Fibroblast of skin of back (primary cell): ENCODE measurements around the gene RNF223.
"Not testable (repeated sequence)": the region's sequence is repeated elsewhere in the genome, so short reads cannot be mapped to it uniquely, and the experiment has no call there.

Source experiments
- DNase-seq: peaks from one replicate; pipeline ENCODE4 v3.0.0-alpha.2; 2013

The RNF223 gene

DNA sequence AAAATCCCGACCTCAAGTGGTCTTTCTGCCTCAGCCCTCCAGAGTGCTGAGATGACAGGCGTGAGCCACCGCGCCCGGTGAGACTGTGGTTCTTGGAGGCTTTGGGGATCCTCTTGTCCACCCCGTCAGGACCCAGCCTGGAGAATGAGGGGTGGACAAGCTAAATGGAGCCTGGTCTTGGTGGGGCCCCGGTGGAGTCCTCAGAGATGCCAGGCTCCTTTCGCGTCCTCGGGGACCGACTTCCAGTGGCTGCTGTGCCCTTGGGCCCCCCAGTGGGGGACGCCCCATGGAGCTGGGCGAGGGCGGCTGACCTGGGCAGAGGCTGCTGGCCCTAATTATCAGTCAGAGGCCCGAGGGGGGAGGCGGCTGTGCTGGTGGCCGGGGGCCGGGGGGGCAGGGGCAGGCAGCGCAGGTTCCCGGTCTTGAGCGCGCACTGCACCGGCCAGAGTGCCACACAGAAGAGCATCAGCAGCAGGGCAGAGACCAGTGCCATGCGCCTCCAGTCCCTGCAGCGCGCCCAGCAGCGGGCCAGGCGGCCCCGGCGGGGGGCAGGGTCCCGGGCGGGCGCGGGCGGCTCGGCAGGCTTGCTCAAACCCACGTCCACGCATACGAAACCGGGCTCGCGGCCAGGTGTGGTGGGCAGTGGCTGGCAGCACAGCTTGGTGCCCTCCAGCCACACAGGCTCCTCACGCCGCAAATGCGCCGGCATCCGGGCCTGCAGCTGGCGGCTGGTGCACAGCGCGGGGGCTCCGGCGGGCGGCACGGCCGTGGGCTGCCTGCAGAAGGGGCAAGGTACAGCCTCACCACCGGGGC is 2.4 kb downstream of the RNF223 start:
- no peak for DNase-seq

DNA sequence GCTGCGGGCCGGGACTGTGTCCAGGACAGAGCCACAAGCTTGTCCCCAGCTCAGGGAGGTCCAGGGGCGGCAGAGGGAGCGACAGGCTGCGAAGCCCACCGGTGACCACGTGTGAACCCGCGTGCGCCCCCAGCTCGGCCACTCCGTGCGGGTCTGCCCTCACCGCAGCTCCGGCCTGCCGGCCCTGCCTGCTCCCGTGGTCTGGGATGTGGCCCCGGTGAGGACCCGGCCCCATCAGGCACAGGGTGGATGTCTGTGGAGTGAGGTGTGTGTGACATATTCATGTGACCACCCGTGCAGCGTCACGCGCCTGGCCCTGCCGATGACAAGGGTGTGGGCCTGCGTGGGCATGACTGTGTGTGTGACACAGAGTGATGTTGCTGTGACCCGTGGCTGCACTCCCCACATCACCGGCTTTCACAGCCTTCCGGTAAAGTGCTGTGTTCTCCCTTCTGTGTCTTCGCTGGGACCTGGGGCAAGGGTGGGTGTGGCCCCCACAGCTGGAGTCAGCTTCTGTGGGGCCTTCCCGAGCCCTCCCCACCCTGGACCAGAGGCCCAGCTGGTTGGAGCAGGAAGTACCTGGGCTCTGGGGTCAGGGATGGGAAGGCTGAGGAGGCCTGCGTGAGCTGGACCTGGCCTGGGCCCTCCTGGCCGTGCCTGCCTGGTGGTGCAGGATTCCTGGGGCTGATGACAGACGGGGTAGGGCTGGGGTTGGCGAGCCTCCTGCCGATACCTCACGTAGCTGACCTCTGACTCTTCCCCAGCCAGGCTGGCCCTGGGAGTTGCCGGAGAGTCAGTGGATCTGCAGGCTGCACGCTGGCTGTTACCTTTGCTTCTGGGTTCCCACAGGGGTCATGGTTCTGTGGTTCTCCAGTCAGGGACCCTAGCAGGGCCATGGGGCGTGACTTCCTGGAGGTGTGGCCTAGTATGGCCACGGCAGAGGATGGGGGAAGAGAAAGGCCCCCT is 4.1 kb downstream of the RNF223 start:
- DNase-seq: no peak

DNA sequence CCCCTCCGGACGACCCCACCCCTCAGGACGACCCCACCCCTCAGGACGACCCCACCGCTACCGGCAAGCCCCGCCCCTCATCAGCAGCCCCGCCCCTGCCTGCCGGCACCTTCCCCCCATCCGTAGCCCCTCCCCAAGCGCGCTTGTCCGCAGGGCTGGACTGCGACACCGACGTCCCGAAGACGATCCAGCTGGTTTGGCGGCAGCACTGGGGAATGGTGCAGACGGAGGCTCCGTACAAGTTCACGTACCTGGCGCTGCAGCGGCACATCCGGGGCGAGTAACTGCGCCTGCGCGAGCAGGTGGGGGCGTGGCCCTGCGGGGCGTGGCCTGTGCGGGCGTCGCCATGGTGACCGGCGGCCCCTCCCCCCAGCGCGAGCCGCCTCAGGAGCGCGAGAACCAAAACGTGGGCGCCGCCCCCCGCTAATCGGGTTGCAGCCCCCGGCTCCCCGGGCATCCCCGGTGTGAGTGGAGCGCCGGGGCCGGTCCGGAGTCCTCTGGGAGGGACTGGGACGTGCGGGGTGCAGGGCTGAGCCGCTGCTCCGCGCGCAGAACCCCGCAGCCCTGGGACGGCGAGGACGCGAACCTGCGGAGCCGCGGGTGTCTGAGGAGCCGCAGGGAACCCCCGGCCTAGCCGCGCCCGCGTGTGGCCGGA is 4.9 kb downstream of the RNF223 start:
- DNase-seq: peak; percentile 33

DNA sequence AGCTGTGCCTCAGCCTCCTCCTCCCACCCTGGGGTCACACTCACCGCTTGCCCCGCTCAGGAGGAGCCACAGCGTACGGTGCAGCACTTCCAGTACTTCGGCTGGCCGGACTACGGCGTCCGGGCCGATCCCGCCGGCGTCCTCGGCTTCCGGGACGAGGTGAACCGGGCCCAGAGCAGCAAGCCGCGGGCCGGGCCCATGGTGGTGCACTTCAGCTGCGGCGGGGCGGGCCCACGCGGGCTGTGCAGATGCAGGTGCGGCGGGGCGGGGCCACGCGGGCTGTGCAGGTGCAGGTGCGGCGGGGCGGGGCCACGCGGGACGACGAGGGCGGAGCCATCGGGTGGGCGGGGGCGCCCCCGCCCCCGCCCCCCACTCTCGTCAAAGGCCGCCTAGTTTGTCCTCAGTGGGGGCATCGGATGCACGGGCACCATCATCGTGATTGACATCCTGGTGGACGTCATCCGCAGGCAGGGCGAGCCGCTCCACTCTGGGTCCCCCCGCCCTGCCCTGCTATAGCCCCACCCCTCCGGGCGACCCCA is 5.5 kb downstream of the RNF223 start:
- no peak for DNase-seq

DNA sequence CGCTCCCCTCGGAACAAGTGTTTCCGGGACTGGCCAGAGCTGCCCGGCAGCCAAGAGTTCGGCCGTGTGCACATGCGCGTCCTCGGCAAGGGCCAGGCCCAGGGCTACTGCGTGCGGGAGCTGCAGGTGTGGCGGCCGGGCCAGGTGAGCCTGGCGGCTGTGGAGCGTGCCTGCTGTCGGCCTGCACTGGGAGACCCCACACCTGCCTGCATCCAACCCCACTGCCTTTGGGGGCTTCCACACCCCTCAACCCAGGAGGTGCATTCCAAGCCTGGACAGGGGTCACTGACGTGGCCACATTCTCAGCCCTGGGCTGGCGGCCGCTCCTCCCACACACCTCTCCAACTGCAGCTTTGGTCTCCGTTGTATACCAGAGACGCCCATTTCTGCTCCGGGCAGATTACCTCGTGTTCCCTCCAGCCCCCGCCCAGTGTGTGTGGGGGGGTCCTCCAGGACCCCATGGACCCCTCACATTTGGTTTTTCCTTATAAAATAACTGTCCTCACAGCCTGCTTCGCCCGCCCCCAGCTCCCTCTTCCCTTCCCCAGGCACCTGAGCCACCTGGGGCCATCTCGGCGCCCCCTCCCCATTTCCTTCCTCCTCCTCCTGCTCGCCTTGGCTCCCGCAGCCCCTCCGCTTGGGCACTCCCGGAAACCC is 6.1 kb downstream of the RNF223 start:
- DNase-seq: no peak

DNA sequence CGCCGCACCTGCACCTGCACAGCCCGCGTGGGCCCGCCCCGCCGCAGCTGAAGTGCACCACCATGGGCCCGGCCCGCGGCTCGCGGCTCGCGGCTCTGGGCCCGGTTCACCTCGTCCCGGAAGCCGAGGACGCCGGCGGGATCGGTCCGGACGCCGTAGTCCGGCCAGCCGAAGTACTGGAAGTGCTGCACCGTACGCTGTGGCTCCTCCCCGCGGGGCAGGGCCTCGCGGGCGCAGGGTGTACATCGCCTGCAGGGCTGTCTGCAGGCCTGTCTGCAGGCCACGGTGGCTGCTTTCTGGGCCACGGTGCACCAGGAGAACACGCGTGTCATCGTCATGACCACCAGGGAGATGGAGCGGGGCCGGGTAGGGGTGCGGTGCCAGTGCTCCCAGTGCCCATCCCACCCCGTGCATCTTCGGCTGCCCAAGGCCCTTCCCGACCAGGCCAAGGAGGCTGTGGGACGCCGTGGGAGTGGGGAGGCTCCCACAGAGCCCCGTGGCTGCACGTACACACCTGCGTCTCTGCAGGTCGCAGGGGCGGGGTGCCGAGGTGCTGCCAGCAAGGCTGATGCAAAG is 6.7 kb downstream of the RNF223 start:
- DNase-seq: no peak

DNA sequence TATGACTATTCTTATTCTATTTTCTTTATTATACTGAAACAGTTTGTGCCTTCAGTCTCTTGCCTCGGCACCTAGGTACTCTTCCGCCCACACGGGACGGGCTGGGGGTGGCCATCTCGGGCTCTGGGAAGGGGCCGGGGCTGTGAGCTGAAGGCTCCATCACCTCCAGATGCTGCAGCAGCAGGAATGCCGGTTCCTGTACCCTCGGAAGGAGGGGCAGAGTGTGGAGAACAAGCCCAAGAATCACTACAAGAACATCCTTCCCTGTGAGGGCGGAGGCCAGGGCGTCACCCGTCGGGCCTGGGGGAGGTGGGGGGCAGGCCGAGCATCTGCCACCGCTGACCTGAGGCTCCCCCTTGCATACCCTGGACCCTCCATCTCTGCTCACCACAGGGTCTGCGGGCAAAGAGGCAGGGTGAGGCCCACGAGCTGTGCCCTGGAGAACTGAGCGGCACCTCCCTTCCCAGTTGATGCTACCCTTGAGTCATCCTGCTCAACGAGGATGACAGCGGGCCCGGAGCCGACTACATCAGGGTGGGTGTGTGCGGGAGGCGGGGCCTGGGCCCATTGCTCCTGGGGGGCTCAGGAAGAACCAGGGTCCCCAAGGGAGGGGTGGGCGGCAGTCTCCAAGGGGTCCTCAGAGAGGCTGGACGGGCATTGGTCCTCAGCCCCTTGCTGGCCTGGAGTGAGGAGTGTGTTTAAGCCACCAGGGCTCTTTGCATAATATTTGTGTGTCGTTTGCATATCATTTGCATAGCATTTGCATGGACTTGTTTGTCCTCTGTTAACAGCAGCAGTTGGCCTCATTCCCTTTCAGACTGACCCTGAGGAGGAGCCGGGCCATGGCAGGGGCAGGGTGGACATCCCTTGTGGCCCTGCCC is 7.5 kb downstream of the RNF223 start:
- peak; percentile 22 for DNase-seq

DNA sequence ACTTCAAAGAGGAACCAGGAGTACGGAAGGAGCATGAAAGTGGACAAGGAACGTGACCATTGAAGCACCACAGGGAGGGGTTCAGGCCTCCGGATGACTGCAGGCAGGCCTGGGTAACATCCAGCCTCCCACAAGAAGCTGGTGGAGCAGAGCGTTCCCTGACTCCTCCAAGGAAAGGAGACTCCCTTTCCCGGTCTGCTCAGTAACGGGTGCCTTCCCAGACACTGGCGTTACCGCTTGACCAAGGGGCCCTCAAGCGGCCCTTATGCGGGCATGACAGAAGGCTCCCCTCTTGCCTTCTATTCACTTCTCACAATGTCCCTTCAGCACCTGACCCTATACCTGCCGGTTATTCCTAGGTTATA is 8.2 kb downstream of the RNF223 start:
- not testable (repeated sequence) for DNase-seq

DNA sequence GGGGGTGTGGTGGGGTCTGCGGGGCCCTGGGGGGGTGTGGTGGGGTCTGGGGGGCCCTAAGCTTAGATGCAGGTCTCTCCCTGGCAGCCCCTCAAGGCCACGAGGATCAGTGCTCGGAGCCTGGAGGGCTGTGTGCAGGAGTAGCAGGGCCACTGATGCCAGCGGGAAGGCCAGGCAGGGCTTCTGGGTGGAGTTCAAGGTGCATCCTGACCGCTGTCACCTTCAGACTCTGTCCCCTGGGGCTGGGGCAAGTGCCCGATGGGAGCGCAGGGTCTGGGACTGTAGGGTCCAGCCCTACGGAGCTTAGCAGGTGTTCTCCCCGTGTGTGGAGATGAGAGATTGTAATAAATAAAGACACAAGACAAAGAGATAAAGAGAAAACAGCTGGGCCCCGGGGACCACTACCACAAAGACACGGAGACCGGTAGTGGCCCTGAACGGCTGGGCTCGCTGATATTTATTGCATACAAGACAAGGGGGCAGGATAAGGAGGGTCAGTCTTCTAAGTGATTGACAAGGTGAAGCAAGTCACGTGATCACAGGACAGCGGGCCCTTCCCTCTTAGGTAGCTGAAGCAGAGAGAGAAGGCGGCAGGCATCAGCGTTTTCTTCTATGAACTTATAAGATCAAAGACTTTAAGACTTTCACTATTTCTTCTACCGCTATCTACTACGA is 8.7 kb downstream of the RNF223 start:
- no peak for DNase-seq

DNA sequence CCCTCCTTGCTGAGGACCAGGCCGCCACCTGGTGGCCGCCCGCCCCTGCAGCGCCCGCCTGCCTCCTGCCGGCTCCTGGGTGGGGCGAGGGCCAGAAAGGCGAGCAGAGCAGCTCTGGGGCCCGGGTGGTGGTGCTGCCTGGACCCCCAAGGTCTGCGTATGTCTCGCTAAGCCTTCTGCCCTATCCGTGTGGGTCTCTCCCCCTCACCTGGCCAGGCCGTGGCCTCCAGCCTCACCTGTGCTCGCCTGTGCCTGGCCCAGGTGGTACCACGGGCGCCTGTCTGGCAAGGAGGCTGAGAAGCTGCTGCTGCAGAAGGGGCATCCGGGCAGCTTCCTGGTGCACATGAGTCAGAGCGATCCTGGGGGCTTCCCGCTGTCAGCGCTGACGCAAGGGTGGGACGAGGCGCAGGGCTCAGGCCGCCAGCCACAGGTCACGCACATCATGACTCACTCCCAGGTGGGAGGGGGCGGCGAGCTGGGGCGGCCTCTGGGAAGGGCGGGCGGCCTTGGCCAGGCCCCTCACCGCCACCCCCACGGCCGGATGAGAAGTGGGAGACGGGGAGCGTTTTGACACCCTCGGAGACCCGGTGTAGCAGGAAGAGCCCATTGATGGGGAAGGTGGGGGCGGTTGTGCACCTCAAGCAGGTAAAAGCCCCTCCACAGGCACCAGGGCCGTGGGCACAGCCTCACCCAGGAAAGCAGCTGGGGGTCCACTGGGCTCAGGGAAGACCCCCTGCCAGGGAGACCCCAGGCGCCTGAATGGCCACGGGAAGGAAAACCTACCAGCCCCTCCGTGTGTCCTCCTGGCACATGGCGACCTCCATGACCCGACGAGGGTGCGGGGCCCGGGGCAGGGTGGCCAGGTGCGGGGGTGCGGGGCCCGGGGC is 9.9 kb downstream of the RNF223 start:
- peak; percentile 83 for DNase-seq

DNA sequence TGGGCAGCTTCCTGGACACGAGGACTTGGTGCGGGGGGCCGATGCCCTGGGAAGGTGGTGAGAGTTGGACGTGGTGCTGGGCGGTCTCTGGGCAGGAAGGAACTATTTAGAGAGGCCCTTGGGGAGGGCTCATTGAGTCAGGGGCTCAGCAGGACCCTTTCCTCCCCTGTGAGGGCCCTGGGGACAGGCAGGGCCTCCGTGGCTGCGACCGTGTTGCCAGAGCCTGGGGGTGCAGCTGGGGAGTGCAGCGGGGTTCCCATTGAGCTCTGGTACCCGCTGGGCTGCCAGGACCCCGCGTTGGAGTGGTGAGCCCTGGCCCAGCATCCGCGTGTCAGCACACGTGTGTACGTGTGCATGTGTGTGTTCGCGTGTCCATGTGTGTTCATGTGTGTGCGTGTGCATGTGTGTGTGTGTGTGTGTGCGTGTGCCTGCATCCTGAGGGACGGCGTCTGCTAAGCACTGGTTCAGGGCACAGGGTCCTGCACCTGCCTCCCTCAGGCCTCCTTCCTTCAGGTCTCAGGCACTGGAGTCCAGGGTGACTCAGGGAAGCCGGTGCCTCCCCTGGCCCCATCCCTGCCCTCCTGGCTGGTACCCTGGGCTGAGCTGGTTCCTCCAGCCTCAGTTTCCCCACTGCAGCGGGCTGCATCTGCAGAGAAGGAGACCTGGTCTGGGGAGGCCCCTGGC is 10.7 kb downstream of the RNF223 start:
- no peak for DNase-seq

DNA sequence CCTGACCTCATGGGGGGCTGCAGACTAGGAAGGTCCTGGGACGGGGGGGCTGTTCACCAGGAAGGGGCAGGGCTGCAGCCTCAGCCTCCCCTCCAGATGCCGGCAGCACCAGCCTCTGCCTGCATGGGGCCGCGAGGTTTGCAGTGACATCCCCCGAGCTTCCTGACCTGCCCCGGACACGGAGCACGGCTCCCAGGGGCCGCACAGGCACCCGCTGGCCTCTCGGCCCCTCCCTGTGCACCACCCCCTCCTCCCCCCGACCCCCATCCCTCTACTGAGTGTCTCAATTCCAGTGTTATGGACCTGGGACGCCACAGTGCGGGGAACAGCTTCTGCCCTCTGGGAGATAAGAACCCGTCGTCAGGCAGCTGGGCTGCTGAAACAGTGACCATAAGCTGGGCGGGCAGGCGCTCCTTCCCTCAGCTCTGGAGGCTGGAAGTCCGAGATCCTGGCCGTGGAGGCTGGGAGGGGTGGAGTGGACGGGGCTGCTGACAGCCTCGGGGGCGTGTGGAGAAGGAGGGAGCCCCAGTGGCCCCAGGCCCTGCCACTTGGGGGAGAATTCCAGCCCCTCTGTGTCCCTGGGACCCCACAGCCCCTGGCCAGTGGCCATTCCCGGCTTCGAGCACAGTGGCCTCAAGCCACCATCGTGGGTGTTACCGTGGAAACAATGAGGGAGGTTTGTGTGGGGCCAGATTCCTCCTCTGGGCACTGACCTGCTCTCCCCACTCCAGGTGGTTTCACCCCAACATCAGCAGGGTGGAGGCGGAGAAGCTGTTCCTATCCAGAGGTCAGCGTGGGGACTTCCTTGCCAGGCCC is 11.6 kb downstream of the RNF223 start:
- no peak for DNase-seq

DNA sequence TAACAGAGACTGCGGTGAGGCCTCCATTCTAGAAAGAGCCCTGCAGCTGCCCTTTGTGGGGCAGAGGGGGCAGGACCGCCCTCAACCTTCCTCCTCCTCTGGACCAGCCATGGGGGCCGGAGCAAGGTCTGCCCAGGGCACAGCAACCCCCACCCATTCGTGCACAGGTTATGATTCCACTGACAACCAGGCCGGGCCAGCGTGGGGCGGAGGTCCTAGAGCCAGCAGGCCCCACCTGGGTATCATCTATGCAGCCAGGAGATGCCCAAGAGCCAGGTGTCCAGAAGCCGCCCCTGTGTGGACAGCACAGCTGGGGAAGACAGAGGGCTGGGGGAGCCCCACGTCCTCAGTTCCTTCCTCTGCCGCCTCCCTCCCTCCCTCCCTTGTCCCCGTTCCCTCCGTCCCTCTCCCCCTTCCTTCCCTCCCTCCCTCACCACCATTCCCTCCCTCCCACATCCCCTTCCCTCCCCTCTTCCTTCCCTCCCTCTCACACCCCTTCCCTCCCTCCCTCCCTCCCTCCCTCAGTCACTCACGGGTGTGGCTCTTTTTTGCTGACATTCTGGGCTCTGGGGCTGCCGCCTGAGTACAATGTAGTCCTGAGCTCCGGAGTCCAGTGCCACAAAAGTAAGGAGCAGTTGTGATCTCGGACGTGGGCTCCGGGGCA is 12.3 kb downstream of the RNF223 start:
- DNase-seq: peak; percentile 30

DNA sequence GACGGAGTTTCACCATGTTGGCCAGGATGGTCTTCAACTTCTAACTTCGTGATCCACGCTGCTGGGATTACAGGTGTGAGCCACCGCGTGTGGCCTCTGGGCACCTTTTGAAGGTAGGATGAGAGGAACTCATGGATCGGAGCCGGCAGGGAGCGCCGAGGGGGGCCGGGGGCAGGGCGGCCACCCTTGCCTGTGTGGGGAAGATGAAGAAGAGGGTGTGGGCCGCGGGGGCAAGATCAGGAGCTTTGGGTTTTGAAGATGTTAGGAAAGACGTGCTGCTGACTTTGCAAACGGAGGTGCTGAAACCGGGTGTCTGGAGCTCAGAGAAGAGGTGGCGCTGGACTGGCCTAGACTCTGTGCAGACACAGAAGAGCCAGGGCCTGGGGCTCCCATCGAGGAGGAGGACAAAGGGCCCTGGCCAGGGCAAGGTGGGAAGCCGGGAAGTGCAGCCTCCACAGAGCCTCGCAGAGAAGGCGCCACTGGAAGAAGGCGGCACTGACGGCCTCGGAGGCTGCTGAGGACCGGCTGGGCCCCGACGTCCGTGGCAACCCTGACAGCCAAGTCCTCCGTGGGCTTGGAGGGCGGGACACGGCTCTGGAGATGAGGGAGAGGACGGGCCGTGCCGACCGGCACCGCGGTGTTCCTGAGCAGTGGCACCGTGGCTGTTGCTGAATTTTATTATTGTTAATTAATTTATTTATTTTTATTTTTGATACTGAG is 13.7 kb downstream of the RNF223 start:
- DNase-seq: no peak

DNA sequence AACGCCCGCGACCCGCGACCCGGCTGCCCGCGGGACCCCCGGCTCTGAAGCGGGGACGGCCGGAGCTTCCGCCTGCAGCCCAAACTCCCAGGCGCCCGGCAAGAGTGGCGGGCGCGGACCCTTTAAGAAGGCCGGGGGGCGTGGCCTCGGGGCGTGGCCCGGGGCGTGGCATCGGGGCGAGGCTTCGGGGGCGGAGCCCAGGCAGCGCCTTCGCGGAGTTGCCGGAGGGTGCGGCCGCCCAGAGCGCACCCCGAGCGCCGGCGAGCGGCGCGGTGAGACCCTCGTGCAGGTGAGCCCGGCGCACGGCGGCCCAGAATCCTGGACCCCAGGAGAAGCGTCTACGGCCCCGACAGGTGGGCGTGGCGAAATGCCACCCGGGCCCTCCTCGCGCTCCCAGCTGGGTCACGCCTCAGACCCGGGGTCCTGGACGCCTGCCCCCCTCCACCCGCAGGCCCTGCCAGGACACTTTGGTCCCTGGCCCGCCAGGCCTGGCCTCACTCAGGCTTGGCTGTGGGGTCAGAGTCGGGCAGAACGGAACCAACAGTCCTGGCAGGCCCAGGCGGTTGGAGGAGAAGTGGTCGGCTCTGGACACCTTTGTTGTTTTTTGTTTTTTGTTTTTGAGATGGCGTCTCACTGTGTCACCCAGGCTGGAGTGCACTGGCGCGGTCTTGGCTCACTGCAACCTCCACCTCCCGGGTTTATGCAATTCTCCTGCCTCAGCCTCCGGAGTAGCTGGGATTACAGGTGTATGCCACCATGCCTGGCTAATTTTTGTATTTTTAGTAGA is 14.4 kb downstream of the RNF223 start:
- peak; percentile 74 for DNase-seq
